Neural progenitor cell (in vitro differentiated cells): Measurements from ENCODE around the gene C10orf120.

Source experiments
- EZH2 ChIP-seq: fragments of 200-600 bp; sonication (generic); IDR thresholded peaks from 2 replicates; pipeline ENCODE4 v1.6.1; 2017; ENCODE audit warnings: antibody characterized with exemption, mild to moderate bottlenecking, moderate library complexity
- TF ChIP-seq, protein P1 (sequence below): fragments of 200-600 bp; sonication (generic); IDR thresholded peaks from 2 replicates; pipeline ENCODE4 v1.5.1; 2017; ENCODE audit warnings: antibody characterized with exemption, mild to moderate bottlenecking

DNA sequence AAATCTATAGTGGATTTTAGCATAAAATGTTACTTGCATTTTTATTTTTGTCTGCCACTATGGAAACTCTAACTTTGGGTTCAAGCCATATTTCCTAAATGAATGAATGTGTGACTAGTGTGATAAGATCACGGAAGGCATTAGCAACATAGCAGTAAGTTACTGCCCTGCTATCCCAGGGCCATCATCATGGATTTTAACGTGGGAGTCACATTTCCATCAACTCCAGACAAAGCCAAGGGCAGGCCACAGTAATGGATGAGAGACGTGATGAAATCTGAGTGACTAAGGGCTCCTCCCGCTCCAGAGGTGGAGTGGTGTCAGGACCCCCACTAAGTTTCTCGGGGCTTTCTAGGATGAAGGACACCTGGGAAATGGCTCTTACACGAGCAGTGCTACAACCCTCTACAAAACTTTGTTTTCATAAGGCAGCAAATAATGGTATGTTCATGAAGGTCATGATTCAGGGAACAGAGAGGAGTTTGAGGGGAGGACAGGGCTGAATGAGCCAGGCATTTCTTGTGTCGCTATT, 34.3 kb downstream of the C10orf120 start:
- TF ChIP-seq, protein P1, sequence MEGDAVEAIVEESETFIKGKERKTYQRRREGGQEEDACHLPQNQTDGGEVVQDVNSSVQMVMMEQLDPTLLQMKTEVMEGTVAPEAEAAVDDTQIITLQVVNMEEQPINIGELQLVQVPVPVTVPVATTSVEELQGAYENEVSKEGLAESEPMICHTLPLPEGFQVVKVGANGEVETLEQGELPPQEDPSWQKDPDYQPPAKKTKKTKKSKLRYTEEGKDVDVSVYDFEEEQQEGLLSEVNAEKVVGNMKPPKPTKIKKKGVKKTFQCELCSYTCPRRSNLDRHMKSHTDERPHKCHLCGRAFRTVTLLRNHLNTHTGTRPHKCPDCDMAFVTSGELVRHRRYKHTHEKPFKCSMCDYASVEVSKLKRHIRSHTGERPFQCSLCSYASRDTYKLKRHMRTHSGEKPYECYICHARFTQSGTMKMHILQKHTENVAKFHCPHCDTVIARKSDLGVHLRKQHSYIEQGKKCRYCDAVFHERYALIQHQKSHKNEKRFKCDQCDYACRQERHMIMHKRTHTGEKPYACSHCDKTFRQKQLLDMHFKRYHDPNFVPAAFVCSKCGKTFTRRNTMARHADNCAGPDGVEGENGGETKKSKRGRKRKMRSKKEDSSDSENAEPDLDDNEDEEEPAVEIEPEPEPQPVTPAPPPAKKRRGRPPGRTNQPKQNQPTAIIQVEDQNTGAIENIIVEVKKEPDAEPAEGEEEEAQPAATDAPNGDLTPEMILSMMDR = no peak
- TF ChIP-seq EZH2 = no peak
